H1 (cell line): Measurements from ENCODE around the gene TOP3A. TPM values are rescaled to one million over a fixed set of nuclear protein-coding genes. Genes with fewer than 3 reads are reported as not detected.

Source experiments
- CTCF ChIA-PET: fragments of 300-600 bp; sonication (Branson Sonifier 250); formaldehyde crosslinking; loops from one replicate; lab custom pipeline; 2021; ENCODE audit not compliant: partially characterized antibody; lab: Charles Lee
- POLR2A ChIA-PET: fragments of 300-600 bp; sonication (Branson Sonifier 250); formaldehyde crosslinking; loops from one replicate; lab custom pipeline; 2021; ENCODE audit warnings: inconsistent platforms; ENCODE audit not compliant: partially characterized antibody; lab: Charles Lee
- DNase-seq, 2 experiments: peaks; one replicate each; pipeline versions ENCODE4 v3.0.0 to v3.0.0-alpha.2; 2010 to 2022; ENCODE audit warnings: low spot score in 2 of 2, low read depth in 1 of 2, mixed read lengths in 1 of 2
- FAIRE-seq: peaks from 2 replicates; lab custom pipeline; 2011; peaks lifted over from hg19 to GRCh38; lab: Jason Lieb, UNC
- H2AFZ ChIP-seq: 2 replicates; pipeline ENCODE4 v1.8.1; 2012; ENCODE audit warnings: low read length, inconsistent platforms
- H2AK5ac ChIP-seq: 2 replicates; pipeline ENCODE4 v1.6.1; 2013; ENCODE audit warnings: low read depth, low read length
- H2BK120ac ChIP-seq: replicated peaks from 2 replicates; pipeline ENCODE3; 2013; ENCODE audit warnings: low read depth, low read length, inconsistent platforms
- H2BK12ac ChIP-seq: 2 replicates; pipeline ENCODE4 v1.6.1; 2013; ENCODE audit warnings: low read depth, low read length
- H2BK15ac ChIP-seq: 2 replicates; pipeline ENCODE4 v1.6.1; 2013; ENCODE audit warnings: low read length
- H2BK20ac ChIP-seq: 2 replicates; pipeline ENCODE4 v1.6.1; 2013; ENCODE audit warnings: low read length
- H2BK5ac ChIP-seq: 2 replicates; pipeline ENCODE4 v1.6.1; 2013; ENCODE audit warnings: low read depth, low read length
- H3K14ac ChIP-seq: 2 replicates; pipeline ENCODE4 v1.6.1; 2013; ENCODE audit warnings: inconsistent platforms; ENCODE audit not compliant: insufficient read length
- H3K18ac ChIP-seq: 2 replicates; pipeline ENCODE4 v1.6.1; 2013; ENCODE audit warnings: low read length; ENCODE audit errors: extremely low read depth
- H3K23ac ChIP-seq: 2 replicates; pipeline ENCODE4 v1.6.1; 2013; ENCODE audit warnings: inconsistent platforms; ENCODE audit not compliant: insufficient read length
- H3K23me2 ChIP-seq: 2 replicates; pipeline ENCODE4 v1.6.1; 2013; ENCODE audit warnings: low read depth, low read length
- H3K27ac ChIP-seq: 2 replicates; pipeline ENCODE4 v1.6.1; 2011; ENCODE audit warnings: low read depth, low read length, inconsistent platforms
- H3K27me3 ChIP-seq, 4 experiments: replicated peaks in 1 of 4; 1 replicate in 1 of 4; 2 replicates in 3 of 4; pipeline versions ENCODE4 v1.6.1 to v1.8.1; 2011 to 2013; ENCODE audit warnings: low read length in 3 of 4, mild to moderate bottlenecking in 3 of 4, inconsistent platforms in 2 of 4, mixed read lengths in 2 of 4, moderate library complexity in 1 of 4; ENCODE audit not compliant: control insufficient read depth in 3 of 4, insufficient read depth in 3 of 4; ENCODE audit errors: extremely low read depth in 1 of 4
- H3K36me3 ChIP-seq, 4 experiments: 2 replicates each; pipeline versions ENCODE4 v1.6.1 to v1.8.1; 2011 to 2013; ENCODE audit warnings: mild to moderate bottlenecking in 4 of 4, low read length in 3 of 4, moderate library complexity in 2 of 4, control low read depth in 1 of 4, inconsistent platforms in 1 of 4; ENCODE audit not compliant: insufficient read depth in 4 of 4, control insufficient read depth in 2 of 4
- H3K4ac ChIP-seq: replicated peaks from 2 replicates; pipeline ENCODE3; 2013; ENCODE audit warnings: low read length, low read depth, mixed read lengths, inconsistent platforms; ENCODE audit not compliant: insufficient read length
- H3K4me1 ChIP-seq, 4 experiments: replicated peaks in 1 of 4; 1 replicate in 1 of 4; 2 replicates in 3 of 4; pipeline versions ENCODE4 v1.6.1 to v1.8.1; 2011 to 2013; ENCODE audit warnings: low read length in 3 of 4, inconsistent platforms in 2 of 4, mixed read lengths in 1 of 4; ENCODE audit not compliant: insufficient read depth in 4 of 4, control insufficient read depth in 3 of 4
- H3K4me2 ChIP-seq, 2 experiments: 2 replicates each; pipeline versions ENCODE4 v1.6.1 to v1.8.1; 2011 to 2013; ENCODE audit warnings: low read depth in 2 of 2, low read length in 2 of 2, control low read depth in 1 of 2, inconsistent platforms in 1 of 2, mild to moderate bottlenecking in 1 of 2; ENCODE audit not compliant: insufficient read depth in 1 of 2
- H3K4me3 ChIP-seq, 4 experiments: fragments of 200-600, 300-600 bp in 1 of 4; sonication (generic), shearing (Covaris generic), sonication (Bioruptor Twin) in 1 of 4; 2 replicates each; pipeline versions ENCODE4 v1.5.1 to v1.8.1; 2011 to 2016; ENCODE audit warnings: low read length in 4 of 4, low read depth in 3 of 4, control low read depth in 2 of 4, inconsistent platforms in 2 of 4, mild to moderate bottlenecking in 2 of 4, mixed read lengths in 1 of 4, moderate library complexity in 1 of 4; ENCODE audit not compliant: insufficient read depth in 2 of 4; ENCODE audit errors: extremely low read depth in 1 of 4
- H3K56ac ChIP-seq: replicated peaks from 2 replicates; pipeline ENCODE3; 2013; ENCODE audit warnings: low read depth, mild to moderate bottlenecking, mixed read lengths, low read length, inconsistent platforms; ENCODE audit not compliant: insufficient read length
- H3K79me1 ChIP-seq: 2 replicates; pipeline ENCODE4 v1.6.1; 2013; ENCODE audit warnings: low read depth, low read length, control low read depth
- H3K79me2 ChIP-seq, 2 experiments: 2 replicates each; pipeline versions ENCODE4 v1.6.1 to v1.8.1; 2012 to 2013; ENCODE audit warnings: low read length in 2 of 2, mild to moderate bottlenecking in 2 of 2, inconsistent platforms in 1 of 2; ENCODE audit not compliant: insufficient read depth in 2 of 2, control insufficient read depth in 1 of 2
- H3K9ac ChIP-seq, 4 experiments: replicated peaks in 1 of 4; 1 replicate in 1 of 4; 2 replicates in 3 of 4; pipeline versions ENCODE4 v1.6.1 to v1.8.1; 2011 to 2013; ENCODE audit warnings: low read depth in 3 of 4, low read length in 3 of 4, control low read depth in 2 of 4, mild to moderate bottlenecking in 2 of 4, moderate library complexity in 2 of 4, inconsistent platforms in 1 of 4; ENCODE audit errors: extremely low read depth in 1 of 4
- H3K9me3 ChIP-seq, 2 experiments: 2 replicates each; pipeline versions ENCODE4 v1.6.1 to v1.8.1; 2012 to 2013; ENCODE audit warnings: mild to moderate bottlenecking in 2 of 2, moderate library complexity in 2 of 2, control low read depth in 1 of 2, inconsistent platforms in 1 of 2, low read depth in 1 of 2, low read length in 1 of 2, mixed read lengths in 1 of 2; ENCODE audit not compliant: insufficient read depth in 2 of 2
- H4K20me1 ChIP-seq, 2 experiments: replicated peaks in 1 of 2; 2 replicates each; pipeline versions ENCODE3 to v1.8.1; 2011 to 2013; ENCODE audit warnings: inconsistent platforms in 2 of 2, low read length in 2 of 2, mild to moderate bottlenecking in 1 of 2; ENCODE audit not compliant: insufficient read depth in 2 of 2, control insufficient read depth in 1 of 2
- H4K5ac ChIP-seq: 2 replicates; pipeline ENCODE4 v1.6.1; 2013; ENCODE audit warnings: low read length, low read depth, mixed read lengths, inconsistent platforms; ENCODE audit not compliant: insufficient read length
- H4K8ac ChIP-seq: 2 replicates; pipeline ENCODE4 v1.8.0; 2013; ENCODE audit warnings: mild to moderate bottlenecking, moderate library complexity, low read length, inconsistent platforms; ENCODE audit not compliant: insufficient read depth; ENCODE audit errors: extremely low read depth
- H4K91ac ChIP-seq: replicated peaks from 2 replicates; pipeline ENCODE3; 2013; ENCODE audit warnings: low read length, mixed read lengths, inconsistent platforms; ENCODE audit not compliant: insufficient read length
- BACH1 ChIP-seq: IDR thresholded peaks from 2 replicates; pipeline ENCODE4 v1.6.1; 2012; ENCODE audit warnings: low read length, improper control_type of control experiment
- BRCA1 ChIP-seq: IDR thresholded peaks from 2 replicates; pipeline ENCODE4 v1.6.1; 2012; ENCODE audit warnings: low read depth, low read length, improper control_type of control experiment
- CBX8 ChIP-seq: fragments of 300-800, 300-1000 bp; sonication (generic); IDR thresholded peaks from 2 replicates; pipeline ENCODE4 v1.7.1; 2016; ENCODE audit warnings: low read depth, low read length, borderline replicate concordance
- FOSL1 ChIP-seq: IDR thresholded peaks from 2 replicates; pipeline ENCODE4 v1.6.1; 2011; ENCODE audit warnings: mild to moderate bottlenecking, low read depth, low read length, moderate library complexity; ENCODE audit not compliant: insufficient read depth
- HDAC6 ChIP-seq: IDR thresholded peaks from one replicate; pipeline ENCODE4 v1.7.1; 2012; ENCODE audit warnings: low read depth, mild to moderate bottlenecking, inconsistent platforms, low read length, moderate library complexity
- SAP30 ChIP-seq: fragments of 300-600 bp; sonication (generic); IDR thresholded peaks from 2 replicates; pipeline ENCODE4 v1.7.1; 2012; ENCODE audit warnings: low read length, moderate library complexity, mild to moderate bottlenecking, inconsistent platforms; ENCODE audit not compliant: insufficient read depth, insufficient replicate concordance
- SIRT6 ChIP-seq: IDR thresholded peaks from one replicate; pipeline ENCODE4 v1.7.1; 2012; ENCODE audit warnings: low read length, inconsistent platforms
- YY1 ChIP-seq: IDR thresholded peaks from 2 replicates; pipeline ENCODE4 v1.6.1; 2011; ENCODE audit warnings: low read depth, mild to moderate bottlenecking, low read length
- ZNF274 ChIP-seq: IDR thresholded peaks from 2 replicates; pipeline ENCODE4 v1.7.0; 2012; ENCODE audit warnings: low read length, borderline replicate concordance; ENCODE audit errors: extremely low read depth
- WGBS, 2 experiments: shearing (Covaris generic) in 1 of 2; methylation state at CpG; one replicate each; pipeline versions ENCODE4 v1.1.6 to v1.1.7; 2013 to 2015; ENCODE audit warnings: low lambda C conversion rate in 2 of 2, mixed read lengths in 2 of 2, inconsistent platforms in 1 of 2, low coverage in 1 of 2, missing lambda C conversion rate in 1 of 2; ENCODE audit not compliant: insufficient replicate concordance in 2 of 2, insufficient coverage in 1 of 2, insufficient read length in 1 of 2; ENCODE audit errors: extremely low coverage in 1 of 2, missing lambda C conversion rate in 1 of 2; 5-methylcytosine and 5-hydroxymethylcytosine counted together
- polyA plus RNA-seq, 7 experiments: library from polyadenylated mRNA; depleted of rRNA in 3 of 7; stranded (reverse) in 5 of 7; unstranded in 2 of 7; fragments of >200 nt in 5 of 7; fragments of 200-250 nt in 2 of 7; gene quantifications; 1 replicate in 5 of 7; 2 replicates in 1 of 7; 4 replicates in 1 of 7; pipeline versions ENCODE4 v1.2.1 to v1.2.3, GENCODE V29; 2011 to 2013; ENCODE audit warnings: missing spikeins in 2 of 7, mixed read lengths in 2 of 7
- total RNA-seq: library from RNA; stranded (reverse); fragmentation: NEBNext Ultra II Directional; extraction: Animal tissue kit (Norgen Biotek cat#: 25700); gene quantifications from 2 replicates; pipeline ENCODE4 v1.2.1, GENCODE V29; 2021
- TF ChIP-seq, protein P1 (sequence below), 3 experiments: IDR thresholded peaks; 1 replicate in 2 of 3; 2 replicates in 1 of 3; pipeline versions ENCODE4 v1.5.1 to v1.6.1; 2011; ENCODE audit warnings: low read length in 3 of 3, mild to moderate bottlenecking in 3 of 3, inconsistent platforms in 2 of 3, low read depth in 1 of 3, moderate library complexity in 1 of 3; ENCODE audit not compliant: insufficient read depth in 1 of 3; ENCODE audit errors: control extremely low read depth in 1 of 3

Gene TOP3A
- total and polyA plus RNA-seq, 2 of the 8 experiments (the other 6 are each of a cell fraction or from before 2014, with no cell fraction given), result 23.4 to 54.3 TPM

- Histone ChIP-seq H3K36me3 (peaks cover 35 to 61% (median 53%) of the 10 kb centered on the region in 4 experiments), H2AK5ac (no peak overlapping the region), H3K4ac (no peak overlapping the region), H4K20me1 (peaks cover 5 to 12% of the 10 kb centered on the region in 2 experiments), H3K56ac (no peak overlapping the region), H2BK15ac (no peak overlapping the region), H3K9me3 (no peaks in the 10 kb centered on the region), H3K23ac (no peak overlapping the region), H4K8ac (no peak overlapping the region; the same call in 1 of the 2 replicates), H3K79me2 (peaks cover 0 to 18% of the 10 kb centered on the region in 2 experiments; a peak in 1 of 4 replicates), H3K79me1 (peaks cover 14% of the 10 kb centered on the region), H3K4me3 (no peak overlapping the region), H3K4me2 (no peak overlapping the region), H4K5ac (no peak overlapping the region), H3K27me3 (no peaks in the 10 kb centered on the region), H2BK5ac (no peak overlapping the region), H2AFZ (no peak overlapping the region), H3K18ac (no peak overlapping the region), H3K9ac (no peak overlapping the region), H2BK20ac (no peak overlapping the region), H2BK12ac (no peak overlapping the region), H3K4me1 (peaks cover 0 to 17% (median 11%) of the 10 kb centered on the region in 4 experiments; a peak in 6 of 7 replicates), H3K23me2 (peaks cover 7% of the 10 kb centered on the region), H3K14ac (no peak overlapping the region), H3K27ac (no peak overlapping the region), H2BK120ac (no peak overlapping the region), H4K91ac (no peak overlapping the region)
- ChIA-PET POLR2A (interaction anchor here (0.9 to 3.1 kb wide), 6 partner anchors 10 to 26 kb away, joined by 3 to 22 read pairs (median 4); no protein-coding TSS in a partner anchor), CTCF (interaction anchor here (0.7 to 3.9 kb wide), 4 partner anchors 12 to 68 kb away, joined by 3 to 16 read pairs (median 4); no protein-coding TSS in a partner anchor)
- DNase-seq, result no peak
- WGBS, 2 experiments, result 88% methylated on average over 16 of the region's 16 CpGs; no CpG with 5 or more reads in 1 of the 2 experiments
- no peak for FAIRE-seq
- TF ChIP-seq BACH1 (no peak), SAP30 (no peak), BRCA1 (no peak), YY1 (no peak), CBX8 (no peak), ZNF274 (no peak), FOSL1 (no peak), SIRT6 (no peak), HDAC6 (no peak)
- TF ChIP-seq, protein P1, sequence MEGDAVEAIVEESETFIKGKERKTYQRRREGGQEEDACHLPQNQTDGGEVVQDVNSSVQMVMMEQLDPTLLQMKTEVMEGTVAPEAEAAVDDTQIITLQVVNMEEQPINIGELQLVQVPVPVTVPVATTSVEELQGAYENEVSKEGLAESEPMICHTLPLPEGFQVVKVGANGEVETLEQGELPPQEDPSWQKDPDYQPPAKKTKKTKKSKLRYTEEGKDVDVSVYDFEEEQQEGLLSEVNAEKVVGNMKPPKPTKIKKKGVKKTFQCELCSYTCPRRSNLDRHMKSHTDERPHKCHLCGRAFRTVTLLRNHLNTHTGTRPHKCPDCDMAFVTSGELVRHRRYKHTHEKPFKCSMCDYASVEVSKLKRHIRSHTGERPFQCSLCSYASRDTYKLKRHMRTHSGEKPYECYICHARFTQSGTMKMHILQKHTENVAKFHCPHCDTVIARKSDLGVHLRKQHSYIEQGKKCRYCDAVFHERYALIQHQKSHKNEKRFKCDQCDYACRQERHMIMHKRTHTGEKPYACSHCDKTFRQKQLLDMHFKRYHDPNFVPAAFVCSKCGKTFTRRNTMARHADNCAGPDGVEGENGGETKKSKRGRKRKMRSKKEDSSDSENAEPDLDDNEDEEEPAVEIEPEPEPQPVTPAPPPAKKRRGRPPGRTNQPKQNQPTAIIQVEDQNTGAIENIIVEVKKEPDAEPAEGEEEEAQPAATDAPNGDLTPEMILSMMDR (IDR thresholded peaks at IDR 0.05; ENCODE audit: control extremely low read depth in 1 of 3, insufficient read depth in 1 of 3, low read depth in 1 of 3, low read length in 3 of 3), result no peak
These were observed 61.5 kb downstream of the TOP3A start for GRCh38 chr17:18253187-18253884.
